Fibroblast of skin of left biceps (primary cell): Measurements from ENCODE around the gene DIAPH2.
A peak's percentile ranks its signal among the peaks of the same experiment; 100 is the strongest.

Experiments
- DNase-seq, 2 experiments: peaks; one replicate each; pipeline ENCODE4 v3.0.0-alpha.2; 2013; ENCODE audit warnings: low read depth in 2 of 2

The DIAPH2 gene

GRCh38 chrX:97050392-97050791 lies 365.8 kb downstream of the DIAPH2 start:
- no peak for DNase-seq

GRCh38 chrX:97057349-97057909 lies 372.8 kb downstream of the DIAPH2 start:
- no peak for DNase-seq

GRCh38 chrX:97060020-97060419 lies 375.4 kb downstream of the DIAPH2 start:
- no peak for DNase-seq

GRCh38 chrX:97065066-97065465 lies 380.4 kb downstream of the DIAPH2 start:
- no peak for DNase-seq

GRCh38 chrX:97065973-97066372 lies 381.3 kb downstream of the DIAPH2 start:
- DNase-seq = no peak

- no peak for DNase-seq
Observed at GRCh38 chrX:97066381-97066780, 381.7 kb downstream of the DIAPH2 start.

GRCh38 chrX:97070346-97070745 lies 385.7 kb downstream of the DIAPH2 start:
- no peak for DNase-seq

- DNase-seq = peak; percentile 23 to 35
Observed at GRCh38 chrX:97074400-97074799, 389.8 kb downstream of the DIAPH2 start.

- DNase-seq = no peak
Observed at GRCh38 chrX:97089116-97089515, 404.5 kb downstream of the DIAPH2 start.

GRCh38 chrX:97096385-97096784 lies 411.7 kb downstream of the DIAPH2 start:
- DNase-seq = no peak

- no peak for DNase-seq
Observed at GRCh38 chrX:97102938-97103337, 418.3 kb downstream of the DIAPH2 start.

- DNase-seq = no peak
Observed at GRCh38 chrX:97109730-97110129, 425.1 kb downstream of the DIAPH2 start.

GRCh38 chrX:97117572-97117971 lies 432.9 kb downstream of the DIAPH2 start:
- DNase-seq = no peak

GRCh38 chrX:97119474-97120109 lies 434.9 kb downstream of the DIAPH2 start:
- DNase-seq = no peak

- no peak for DNase-seq
Observed at GRCh38 chrX:97123001-97123400, 438.4 kb downstream of the DIAPH2 start.

GRCh38 chrX:97126020-97126419 lies 441.4 kb downstream of the DIAPH2 start:
- peak in 1 of 2 experiments; percentile 1 for DNase-seq

- DNase-seq = no peak
Observed at GRCh38 chrX:97132664-97133415, 448.2 kb downstream of the DIAPH2 start.

- DNase-seq = no peak
Observed at GRCh38 chrX:97145934-97146333, 461.3 kb downstream of the DIAPH2 start.

- no peak for DNase-seq
Observed at GRCh38 chrX:97155816-97156215, 471.2 kb downstream of the DIAPH2 start.

GRCh38 chrX:97158269-97158668 lies 473.6 kb downstream of the DIAPH2 start:
- no peak for DNase-seq

GRCh38 chrX:97159916-97160800 lies 475.5 kb downstream of the DIAPH2 start:
- no peak for DNase-seq

GRCh38 chrX:97167333-97167732 lies 482.7 kb downstream of the DIAPH2 start:
- no peak for DNase-seq
